K562 (cell line): ENCODE measurements around the gene PFDN4. TPM values are rescaled to one million over a fixed set of nuclear protein-coding genes. Genes with fewer than 3 reads are reported as not detected.

Experiments
- ATAC-seq: fragments of 200-7000 bp; cut with Tn5 transposase; 3 replicates; pipeline ENCODE4 v1.9.1; 2020; ENCODE audit warnings: moderate library complexity
- BruUV-seq: library from RNA; stranded (reverse); fragments of 400-500 nt; replicated peaks from 2 replicates; lab custom pipeline; 2021; lab: Mats Ljungman, UMichigan
- CTCF ChIA-PET: fragments of 300-600 bp; formaldehyde crosslinking; extraction: SDS; loops from one replicate; lab custom pipeline; 2021; ENCODE audit warnings: low intra/inter-chr PET ratio; lab: Yijun Ruan, JAX
- POLR2A ChIA-PET: fragments of 300-600, 350-650 bp; sonication (Branson Sonifier 250); formaldehyde crosslinking; extraction: SDS; loops from one replicate; lab custom pipeline; 2021; ENCODE audit warnings: antibody characterized with exemption, inconsistent platforms; lab: Yijun Ruan, JAX
- DNase-seq, 4 experiments: peaks; one replicate each; pipeline versions ENCODE4 v3.0.0 to v3.0.0-alpha.2; 2011 to 2018; ENCODE audit warnings: low spot score in 3 of 4, mixed read lengths in 3 of 4; ENCODE audit errors: extremely low read depth in 1 of 4
- FAIRE-seq: peaks from 2 replicates; lab custom pipeline; 2011; peaks lifted over from hg19 to GRCh38; lab: Jason Lieb, UNC
- H2AFZ ChIP-seq: 2 replicates; pipeline ENCODE4 v1.6.0; 2011; ENCODE audit warnings: low read depth, low read length, control low read depth, inconsistent platforms
- H3K27ac ChIP-seq: fragments of 200-600 bp; 3 replicates; pipeline ENCODE4 v1.8.0; 2011; ENCODE audit warnings: low read depth, mild to moderate bottlenecking, control low read depth, inconsistent platforms, low read length, moderate library complexity, mixed read lengths; ENCODE audit errors: extremely low read depth
- H3K27me3 ChIP-seq, 2 experiments: fragments of 300-600 bp in 1 of 2; 2 replicates in 1 of 2; 3 replicates in 1 of 2; pipeline versions ENCODE4 v1.6.0 to v1.8.0; 2011; ENCODE audit warnings: inconsistent platforms in 2 of 2, low read length in 2 of 2, mild to moderate bottlenecking in 1 of 2, mixed read lengths in 1 of 2, moderate library complexity in 1 of 2; ENCODE audit not compliant: control insufficient read depth in 2 of 2, insufficient read depth in 2 of 2
- H3K36me3 ChIP-seq: fragments of 300-600 bp; 3 replicates; pipeline ENCODE4 v1.8.0; 2011; ENCODE audit warnings: mild to moderate bottlenecking, low read length, inconsistent platforms; ENCODE audit not compliant: control insufficient read depth, insufficient read depth
- H3K4me1 ChIP-seq, 2 experiments: fragments of 200-600 bp in 1 of 2; replicated peaks in 1 of 2; 2 replicates in 1 of 2; 3 replicates in 1 of 2; pipeline versions ENCODE4 v1.5.1 to v1.8.0; 2011; ENCODE audit warnings: inconsistent platforms in 2 of 2, low read length in 2 of 2, mild to moderate bottlenecking in 1 of 2, mixed read lengths in 1 of 2, moderate library complexity in 1 of 2; ENCODE audit not compliant: control insufficient read depth in 2 of 2, insufficient read depth in 2 of 2
- H3K4me2 ChIP-seq: 2 replicates; pipeline ENCODE4 v1.6.1; 2011; ENCODE audit warnings: low read length, control low read depth, inconsistent platforms, mixed read lengths; ENCODE audit not compliant: insufficient read depth
- H3K4me3 ChIP-seq: fragments of 200-600 bp; sonication (generic), shearing (Covaris generic); 2 replicates; pipeline ENCODE4 v1.5.1; 2016; ENCODE audit warnings: control low read depth, inconsistent platforms
- H3K79me2 ChIP-seq: fragments of 200-600 bp; 3 replicates; pipeline ENCODE4 v1.8.0; 2011; ENCODE audit warnings: low read length, inconsistent platforms; ENCODE audit not compliant: control insufficient read depth, insufficient read depth
- H3K9ac ChIP-seq, 2 experiments: 2 replicates each; pipeline versions ENCODE4 v1.6.0 to v1.6.1; 2011; ENCODE audit warnings: low read depth in 2 of 2, low read length in 2 of 2, control low read depth in 1 of 2, inconsistent platforms in 1 of 2, mild to moderate bottlenecking in 1 of 2, mixed read lengths in 1 of 2; ENCODE audit not compliant: insufficient read depth in 1 of 2
- H3K9me1 ChIP-seq: one replicate; pipeline ENCODE4 v1.6.0; 2011; ENCODE audit warnings: inconsistent platforms, mild to moderate bottlenecking, low read length, moderate library complexity; ENCODE audit not compliant: control insufficient read depth, insufficient read depth
- H3K9me3 ChIP-seq: replicated peaks from 2 replicates; pipeline ENCODE4 v1.5.1; 2011; ENCODE audit warnings: low read depth, low read length, inconsistent platforms; ENCODE audit not compliant: control insufficient read depth, insufficient read depth
- H4K20me1 ChIP-seq: replicated peaks from 2 replicates; pipeline ENCODE4 v1.6.1; 2011; ENCODE audit warnings: low read length, inconsistent platforms, mixed read lengths; ENCODE audit not compliant: control insufficient read depth, insufficient read depth
- CHD2 ChIP-seq: IDR thresholded peaks from 2 replicates; pipeline ENCODE4 v1.6.1; 2011; ENCODE audit warnings: low read depth, low read length
- COPS2 ChIP-seq: fragments of 450-650 bp; conservative IDR thresholded peaks from 2 replicates; pipeline ENCODE4 v1.6.1; 2016; ENCODE audit warnings: mild to moderate bottlenecking, moderate library complexity
- RBM25 ChIP-seq: fragments of 200-400 bp; formaldehyde crosslinking; IDR thresholded peaks from 2 replicates; pipeline ENCODE4 v1.6.1; 2018; ENCODE audit warnings: low read length, low read depth, moderate library complexity; ENCODE audit not compliant: severe bottlenecking
- ZBTB11 ChIP-seq, 3 experiments: fragments of 200-800 bp in 1 of 3; fragments of 250-450 bp in 1 of 3; fragments of 450-650 bp in 1 of 3; sonication (Bioruptor Pico) in 1 of 3; sonication (Bioruptor generic) in 1 of 3; formaldehyde crosslinking in 1 of 3; IDR thresholded peaks; 2 replicates each; pipeline versions ENCODE4 v1.6.1 to v1.8.0; 2016 to 2022; ENCODE audit warnings: mild to moderate bottlenecking in 2 of 3, missing genetic modification characterization in 2 of 3, missing compliant biosample characterization in 1 of 3, moderate library complexity in 1 of 3
- WGBS: fragments of 100-300 bp; shearing (Covaris generic); methylation state at CpG from one replicate; pipeline ENCODE4 v1.1.6; 2016; ENCODE audit warnings: low coverage, mixed read lengths; ENCODE audit not compliant: insufficient coverage; ENCODE audit errors: missing lambda C conversion rate; 5-methylcytosine and 5-hydroxymethylcytosine counted together
- in situ Hi-C: fragments of 300-500 bp; cut with MboI; formaldehyde crosslinking; loops from 4 replicates; pipeline ENCODE4 v1.15.0; 2018; ENCODE audit warnings: inconsistent platforms, mixed read lengths
- intact Hi-C: fragments of 100-400 bp; cut with micrococcal nuclease; formaldehyde crosslinking; loops from 2 replicates; pipeline ENCODE4 v1.14.2; 2022
- polyA plus RNA-seq, 8 experiments: library from polyadenylated mRNA; depleted of rRNA in 4 of 8; stranded (reverse) in 5 of 8; unstranded in 3 of 8; fragments of >200 nt; fragmentation: Nextera tagmentation in 2 of 8; fragmentation: Illumina TruSeq in 1 of 8; extraction: Ambion mirVana in 2 of 8; extraction: Trizol in 1 of 8; gene quantifications; 2 replicates each; pipeline versions ENCODE4 v1.2.1 to v1.2.3, GENCODE V29; 2011 to 2014; ENCODE audit warnings: inconsistent platforms in 1 of 8, missing spikeins in 1 of 8
- total RNA-seq, 7 experiments: library from RNA; depleted of rRNA in 6 of 7; stranded (reverse); fragments of >200 nt in 6 of 7; fragmentation: Illumina TruSeq in 2 of 7; extraction: Trizol in 2 of 7; gene quantifications; 2 replicates each; pipeline versions ENCODE4 v1.2.1 to v1.2.3, GENCODE V29; 2011 to 2021; ENCODE audit warnings: low replicate concordance in 1 of 7

Gene PFDN4
- total and polyA plus RNA-seq, 9 of the 15 experiments (the other 6 are each of a cell fraction or from before 2014, with no cell fraction given), result 60.1 to 214 (median 122) TPM

GRCh38 chr20:54170963-54171362 lies 36.9 kb upstream of the PFDN4 start (continued):
- peak; percentile 25 for TF ChIP-seq RBM25

DNA sequence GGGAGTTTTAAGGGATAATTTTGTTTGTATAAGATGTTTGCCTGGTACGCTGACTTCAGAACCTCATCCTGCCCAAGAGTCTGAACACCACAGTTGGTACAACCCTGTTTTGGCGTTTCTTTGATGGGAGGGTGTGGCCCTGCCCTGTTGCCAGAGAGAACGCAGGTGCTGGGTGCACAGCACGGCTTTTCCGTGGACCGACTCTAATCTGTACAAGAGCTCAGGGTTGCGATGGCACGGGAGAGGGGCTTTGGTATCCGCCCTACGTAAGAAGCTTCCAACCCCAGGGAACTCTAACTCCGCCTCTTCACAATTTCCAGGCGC lies 35.4 kb upstream of the PFDN4 start:
- in situ Hi-C loops, result no loop called here
- intact Hi-C loops, result no loop called here
- H3K36me3 ChIP-seq, result no peaks in the 10 kb centered on the region
- ChIA-PET CTCF (no interaction called here), POLR2A (no interaction called here)
- H3K27ac ChIP-seq, result no peak overlapping the region
- H2AFZ ChIP-seq, result no peak overlapping the region
- BruUV-seq, result no TSS peak
- no peak for ATAC-seq
- 3% methylated on average over 9 of the region's 12 CpGs for WGBS
- no peaks in the 10 kb centered on the region for H3K9me3 ChIP-seq
- H3K4me3 ChIP-seq, result no peak overlapping the region
- FAIRE-seq, result no peak
- H4K20me1 ChIP-seq, result no peaks in the 10 kb centered on the region
- no peaks in the 10 kb centered on the region for H3K9me1 ChIP-seq
- no peak for TF ChIP-seq COPS2
- no peak for TF ChIP-seq CHD2
- peak in 1 of 3 experiments; percentile 12; a peak in 1 of 6 replicates for TF ChIP-seq ZBTB11 (CRISPR knock-in tag; IDR thresholded peaks at IDR 0.05)
- peaks cover 0 to 13% of the 10 kb centered on the region in 2 experiments; a peak in 2 of 5 replicates for H3K4me1 ChIP-seq
- DNase-seq, result no peak
- peaks cover 45 to 49% of the 10 kb centered on the region in 2 experiments for H3K27me3 ChIP-seq
- H3K4me2 ChIP-seq, result no peak overlapping the region
- H3K9ac ChIP-seq, result no peak overlapping the region
- no peaks in the 10 kb centered on the region for H3K79me2 ChIP-seq
